SK-N-SH (cell line): Measurements from ENCODE around the gene KLHL42. TPM values are rescaled to one million over a fixed set of nuclear protein-coding genes. Genes with fewer than 3 reads are reported as not detected.

Experiments
- CTCF ChIA-PET: fragments of 300-600, 350-600 bp; formaldehyde crosslinking; extraction: SDS; loops from one replicate; lab custom pipeline; 2021; lab: Yijun Ruan, JAX
- POLR2A ChIA-PET: fragments of 350-600 bp; sonication (Branson Sonifier 250); formaldehyde crosslinking; extraction: SDS; loops from one replicate; lab custom pipeline; 2020; ENCODE audit warnings: antibody characterized with exemption, inconsistent platforms; lab: Yijun Ruan, JAX
- DNase-seq: peaks from one replicate; pipeline ENCODE4 v3.0.0; 2012
- H2AFZ ChIP-seq: fragments of 200-600 bp; sonication (generic); 2 replicates; pipeline ENCODE4 v1.8.1; 2016; ENCODE audit warnings: antibody characterized with exemption, mild to moderate bottlenecking, low read depth
- H3F3A ChIP-seq: fragments of 200-600 bp; sonication (generic); replicated peaks from 2 replicates; pipeline ENCODE3; 2016; ENCODE audit warnings: antibody characterized with exemption, mild to moderate bottlenecking; ENCODE audit not compliant: insufficient read depth
- H3K27ac ChIP-seq, 2 experiments: fragments of 200-500 bp in 1 of 2; fragments of 200-600 bp in 1 of 2; sonication (Bioruptor generic) in 1 of 2; sonication (generic), shearing (Covaris generic) in 1 of 2; 2 replicates each; pipeline versions ENCODE4 v1.5.1 to v1.6.1; 2014 to 2016; ENCODE audit warnings: low read depth in 2 of 2, inconsistent platforms in 1 of 2, low read length in 1 of 2, mild to moderate bottlenecking in 1 of 2, mixed read lengths in 1 of 2
- H3K27me3 ChIP-seq: fragments of 200-600 bp; sonication (generic), shearing (Covaris generic); 2 replicates; pipeline ENCODE4 v1.6.1; 2016; ENCODE audit warnings: mixed run types; ENCODE audit not compliant: insufficient read depth
- H3K36me3 ChIP-seq, 2 experiments: fragments of 200-500 bp in 1 of 2; fragments of 200-600 bp in 1 of 2; sonication (Bioruptor generic) in 1 of 2; sonication (generic) in 1 of 2; replicated peaks in 1 of 2; 2 replicates each; pipeline versions ENCODE3 to v1.5.1; 2014 to 2016; ENCODE audit warnings: low read length in 1 of 2, mild to moderate bottlenecking in 1 of 2; ENCODE audit not compliant: insufficient read depth in 2 of 2, control insufficient read depth in 1 of 2
- H3K4me1 ChIP-seq, 2 experiments: fragments of 200-500 bp in 1 of 2; fragments of 200-600 bp in 1 of 2; sonication (Bioruptor generic) in 1 of 2; sonication (generic), shearing (Covaris generic) in 1 of 2; 2 replicates each; pipeline versions ENCODE4 v1.5.1 to v1.6.1; 2014 to 2016; ENCODE audit warnings: low read depth in 1 of 2, low read length in 1 of 2, mixed run types in 1 of 2; ENCODE audit not compliant: insufficient read depth in 2 of 2, control insufficient read depth in 1 of 2
- H3K4me2 ChIP-seq: fragments of 200-600 bp; sonication (generic), shearing (Covaris generic); 2 replicates; pipeline ENCODE4 v1.6.1; 2017; ENCODE audit warnings: mixed run types
- H3K4me3 ChIP-seq, 2 experiments: fragments of 200-500 bp in 1 of 2; fragments of 200-600 bp in 1 of 2; sonication (Bioruptor generic) in 1 of 2; sonication (generic), shearing (Covaris generic) in 1 of 2; 2 replicates each; pipeline versions ENCODE4 v1.5.1 to v1.8.1; 2014 to 2016; ENCODE audit warnings: low read depth in 2 of 2, inconsistent platforms in 1 of 2, low read length in 1 of 2, mild to moderate bottlenecking in 1 of 2, mixed read lengths in 1 of 2, moderate library complexity in 1 of 2
- H3K79me2 ChIP-seq: fragments of 200-600 bp; sonication (generic); 2 replicates; pipeline ENCODE4 v1.8.1; 2017; ENCODE audit warnings: mild to moderate bottlenecking; ENCODE audit not compliant: insufficient read depth
- H3K9ac ChIP-seq: fragments of 200-600 bp; sonication (generic); 2 replicates; pipeline ENCODE4 v1.6.1; 2017; ENCODE audit warnings: mixed run types
- H3K9me2 ChIP-seq: fragments of 200-600 bp; sonication (generic); 2 replicates; pipeline ENCODE4 v1.6.1; 2017; ENCODE audit warnings: mixed run types
- H3K9me3 ChIP-seq: fragments of 200-600 bp; sonication (generic); 2 replicates; pipeline ENCODE4 v1.6.1; 2017; ENCODE audit warnings: mixed run types, mild to moderate bottlenecking, moderate library complexity
- H4K20me1 ChIP-seq: fragments of 200-600 bp; sonication (generic); 2 replicates; pipeline ENCODE4 v1.6.1; 2017; ENCODE audit warnings: mild to moderate bottlenecking, mixed run types; ENCODE audit not compliant: insufficient read depth
- ELF1 ChIP-seq: IDR thresholded peaks from 2 replicates; pipeline ENCODE4 v1.4.0; 2012
- EP300 ChIP-seq, 2 experiments: IDR thresholded peaks; 2 replicates each; pipeline versions ENCODE4 v1.4.0 to v1.6.1; 2012; ENCODE audit warnings: borderline replicate concordance in 1 of 2, low read depth in 1 of 2, low read length in 1 of 2
- EZH2phosphoT487 ChIP-seq: fragments of 200-600 bp; sonication (generic); IDR thresholded peaks from 2 replicates; pipeline ENCODE4 v1.6.1; 2017; ENCODE audit warnings: low read depth, mixed run types, mild to moderate bottlenecking, antibody characterized with exemption, moderate library complexity, borderline replicate concordance
- FOXJ3 ChIP-seq: sonication (generic); formaldehyde crosslinking; IDR thresholded peaks from 2 replicates; pipeline ENCODE4 v1.5.1; 2020; ENCODE audit warnings: mild to moderate bottlenecking, missing genetic modification reagents
- GATA2 ChIP-seq: sonication (generic); formaldehyde crosslinking; IDR thresholded peaks from 2 replicates; pipeline ENCODE4 v1.5.0; 2020; ENCODE audit warnings: mild to moderate bottlenecking, missing genetic modification reagents
- MEF2A ChIP-seq: IDR thresholded peaks from 2 replicates; pipeline ENCODE4 v1.4.0; 2012; ENCODE audit warnings: low read depth, borderline replicate concordance
- MXI1 ChIP-seq: IDR thresholded peaks from 2 replicates; pipeline ENCODE4 v1.6.1; 2012; ENCODE audit warnings: mild to moderate bottlenecking, low read depth, low read length, improper control_type of control experiment
- POLR2AphosphoS5 ChIP-seq: IDR thresholded peaks from 2 replicates; pipeline ENCODE4 v1.6.1; 2012; ENCODE audit warnings: low read depth, low read length
- SIN3A ChIP-seq: IDR thresholded peaks from 2 replicates; pipeline ENCODE4 v1.6.1; 2012; ENCODE audit warnings: low read depth, mild to moderate bottlenecking, low read length, moderate library complexity, borderline replicate concordance
- TAF1 ChIP-seq: IDR thresholded peaks from 2 replicates; pipeline ENCODE4 v1.6.1; 2012; ENCODE audit warnings: low read depth, mild to moderate bottlenecking, low read length, moderate library complexity, borderline replicate concordance
- WGBS: methylation state at CpG from one replicate; pipeline ENCODE4 v1.1.6; 2017; ENCODE audit warnings: low lambda C conversion rate; 5-methylcytosine and 5-hydroxymethylcytosine counted together
- polyA plus RNA-seq, 3 experiments: library from polyadenylated mRNA; depleted of rRNA; stranded (reverse); fragments of >200 nt; gene quantifications; 2 replicates each; pipeline ENCODE4 v1.2.3, GENCODE V29; 2012
- TF ChIP-seq, protein P1 (sequence below): IDR thresholded peaks from 2 replicates; pipeline ENCODE4; 2012
- TF ChIP-seq, protein P2 (sequence below): IDR thresholded peaks from 2 replicates; pipeline ENCODE4 v1.4.0; 2012; ENCODE audit warnings: low read depth, borderline replicate concordance
- TF ChIP-seq, protein P3 (sequence below): fragments of 150-350 bp; IDR thresholded peaks from 2 replicates; pipeline ENCODE4 v1.6.1; 2017; ENCODE audit warnings: antibody characterized with exemption, low read length, low read depth, borderline replicate concordance
- TF ChIP-seq, protein P4 (sequence below): fragments of 150-350 bp; IDR thresholded peaks from 2 replicates; pipeline ENCODE4 v1.6.1; 2016; ENCODE audit warnings: mild to moderate bottlenecking, low read depth, low read length
- TF ChIP-seq, protein P5 (sequence below): IDR thresholded peaks from 2 replicates; pipeline ENCODE4 v1.4.0; 2012; ENCODE audit warnings: low read depth, borderline replicate concordance
- TF ChIP-seq, protein P6 (sequence below): fragments of 200-600 bp; sonication (generic); IDR thresholded peaks from 2 replicates; pipeline ENCODE4 v1.6.1; 2017; ENCODE audit warnings: antibody characterized with exemption, mild to moderate bottlenecking, moderate library complexity

Gene KLHL42
- polyA plus RNA-seq, 1 of the 3 experiments (the other 2 are of a cell fraction): 11.7 TPM

DNA sequence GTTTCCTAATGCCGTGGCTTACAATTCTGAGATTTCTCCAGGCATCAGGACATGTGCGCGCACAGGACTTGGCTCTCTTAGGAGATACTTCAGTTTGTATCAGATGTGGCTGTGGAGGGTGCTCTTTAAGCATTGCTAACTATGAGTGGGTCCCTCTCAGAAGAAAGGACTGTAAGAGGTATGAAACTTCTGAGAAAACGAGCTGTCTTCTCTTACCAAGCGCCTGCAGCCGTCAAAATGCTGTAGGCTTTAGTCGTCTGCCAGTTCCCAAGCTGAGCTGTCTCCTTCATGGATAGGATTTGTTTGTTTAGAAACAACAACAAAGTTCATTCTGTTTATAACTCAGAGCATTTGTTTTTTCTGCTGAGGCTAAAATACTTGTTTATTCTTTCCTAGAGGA is 16.1 kb downstream of the KLHL42 start:
- H3K27me3 ChIP-seq: no peaks in the 10 kb centered on the region
- H3K9ac ChIP-seq: no peak overlapping the region
- DNase-seq: no peak
- ChIA-PET POLR2A (interaction anchor here (1.3 kb wide), 1 partner anchor 16 kb away, joined by 4 read pairs; the partner anchor contains the start of genes KLHL42 and MANSC4), CTCF (interaction anchor here (1.2 to 1.4 kb wide), 3 partner anchors 24 to 63 kb away, joined by 3 to 5 read pairs (median 3); no protein-coding TSS in a partner anchor)
- no peaks in the 10 kb centered on the region for H3K9me3 ChIP-seq
- H3K4me3 ChIP-seq: no peak overlapping the region
- H4K20me1 ChIP-seq: no peaks in the 10 kb centered on the region
- TF ChIP-seq MXI1 (no peak), GATA2 (no peak), TAF1 (no peak), SIN3A (no peak), EP300 (IDR thresholded peaks at IDR 0.05; ENCODE audit: borderline replicate concordance in 1 of 2, low read depth in 1 of 2, low read length in 1 of 2) (no peak), EZH2phosphoT487 (no peak)
- TF ChIP-seq, protein P1, sequence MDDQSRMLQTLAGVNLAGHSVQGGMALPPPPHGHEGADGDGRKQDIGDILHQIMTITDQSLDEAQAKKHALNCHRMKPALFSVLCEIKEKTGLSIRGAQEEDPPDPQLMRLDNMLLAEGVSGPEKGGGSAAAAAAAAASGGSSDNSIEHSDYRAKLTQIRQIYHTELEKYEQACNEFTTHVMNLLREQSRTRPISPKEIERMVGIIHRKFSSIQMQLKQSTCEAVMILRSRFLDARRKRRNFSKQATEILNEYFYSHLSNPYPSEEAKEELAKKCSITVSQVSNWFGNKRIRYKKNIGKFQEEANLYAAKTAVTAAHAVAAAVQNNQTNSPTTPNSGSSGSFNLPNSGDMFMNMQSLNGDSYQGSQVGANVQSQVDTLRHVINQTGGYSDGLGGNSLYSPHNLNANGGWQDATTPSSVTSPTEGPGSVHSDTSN: no peak
- TF ChIP-seq, protein P2, sequence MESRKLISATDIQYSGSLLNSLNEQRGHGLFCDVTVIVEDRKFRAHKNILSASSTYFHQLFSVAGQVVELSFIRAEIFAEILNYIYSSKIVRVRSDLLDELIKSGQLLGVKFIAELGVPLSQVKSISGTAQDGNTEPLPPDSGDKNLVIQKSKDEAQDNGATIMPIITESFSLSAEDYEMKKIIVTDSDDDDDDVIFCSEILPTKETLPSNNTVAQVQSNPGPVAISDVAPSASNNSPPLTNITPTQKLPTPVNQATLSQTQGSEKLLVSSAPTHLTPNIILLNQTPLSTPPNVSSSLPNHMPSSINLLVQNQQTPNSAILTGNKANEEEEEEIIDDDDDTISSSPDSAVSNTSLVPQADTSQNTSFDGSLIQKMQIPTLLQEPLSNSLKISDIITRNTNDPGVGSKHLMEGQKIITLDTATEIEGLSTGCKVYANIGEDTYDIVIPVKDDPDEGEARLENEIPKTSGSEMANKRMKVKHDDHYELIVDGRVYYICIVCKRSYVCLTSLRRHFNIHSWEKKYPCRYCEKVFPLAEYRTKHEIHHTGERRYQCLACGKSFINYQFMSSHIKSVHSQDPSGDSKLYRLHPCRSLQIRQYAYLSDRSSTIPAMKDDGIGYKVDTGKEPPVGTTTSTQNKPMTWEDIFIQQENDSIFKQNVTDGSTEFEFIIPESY: no peak
- no peak overlapping the region for H3K27ac ChIP-seq
- H3K36me3 ChIP-seq: peaks cover 43 to 76% of the 10 kb centered on the region in 2 experiments
- H3K79me2 ChIP-seq: peaks cover 25% of the 10 kb centered on the region; the same call in 1 of the 2 replicates
- no peaks in the 10 kb centered on the region for H3K9me2 ChIP-seq
- H3K4me2 ChIP-seq: no peak overlapping the region
- 98% methylated on average over 7 of the region's 7 CpGs for WGBS
- H3F3A ChIP-seq: no peaks in the 10 kb centered on the region
- no peak overlapping the region for H2AFZ ChIP-seq
- H3K4me1 ChIP-seq: no peaks in the 10 kb centered on the region

DNA sequence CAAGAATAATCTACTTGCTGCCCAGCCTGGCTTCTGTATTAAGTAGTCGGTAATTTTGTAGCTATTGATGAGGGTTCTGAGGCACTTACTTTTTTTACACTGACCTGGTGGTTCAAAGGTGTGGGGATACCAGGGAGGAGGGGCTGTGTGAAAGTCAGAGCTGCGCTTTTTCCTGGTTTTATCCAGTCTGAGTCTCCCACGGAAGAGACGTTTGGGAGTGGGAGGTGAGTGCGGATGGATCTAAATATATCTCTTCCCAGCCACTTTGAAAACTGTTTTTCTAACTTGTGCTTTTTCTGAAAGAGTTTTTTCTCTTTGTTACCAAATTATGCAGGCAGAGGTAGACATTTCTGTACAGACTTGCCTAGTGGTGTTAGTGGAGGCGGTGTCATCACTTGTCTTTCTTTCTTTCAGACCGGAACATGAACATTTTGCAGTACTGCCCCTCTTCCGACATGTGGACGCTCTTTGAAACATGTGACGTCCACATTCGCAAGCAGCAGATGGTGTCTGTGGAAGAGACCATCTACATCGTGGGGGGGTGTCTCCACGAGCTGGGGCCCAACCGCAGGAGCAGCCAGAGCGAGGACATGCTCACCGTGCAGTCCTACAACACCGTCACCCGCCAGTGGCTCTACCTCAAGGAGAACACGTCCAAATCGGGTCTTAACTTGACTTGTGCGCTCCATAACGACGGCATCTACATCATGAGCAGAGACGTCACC is 17.4 kb downstream of the KLHL42 start:
- ChIA-PET CTCF (no interaction called here), POLR2A (no interaction called here)
- H2AFZ ChIP-seq: no peak overlapping the region
- no peaks in the 10 kb centered on the region for H3K9me2 ChIP-seq
- no peaks in the 10 kb centered on the region for H3K4me1 ChIP-seq
- DNase-seq: no peak
- no peaks in the 10 kb centered on the region for H3K9me3 ChIP-seq
- no peak overlapping the region for H3K4me2 ChIP-seq
- H3K4me3 ChIP-seq: no peak overlapping the region
- 98% methylated on average over 23 of the region's 24 CpGs for WGBS
- H3F3A ChIP-seq: peaks cover 6% of the 10 kb centered on the region
- H3K27ac ChIP-seq: no peak overlapping the region
- H3K36me3 ChIP-seq: peaks cover 37 to 70% of the 10 kb centered on the region in 2 experiments
- H3K9ac ChIP-seq: no peak overlapping the region
- no peaks in the 10 kb centered on the region for H3K27me3 ChIP-seq
- peaks cover 16% of the 10 kb centered on the region; the same call in 1 of the 2 replicates for H3K79me2 ChIP-seq
- no peaks in the 10 kb centered on the region for H4K20me1 ChIP-seq
- TF ChIP-seq, protein P3, sequence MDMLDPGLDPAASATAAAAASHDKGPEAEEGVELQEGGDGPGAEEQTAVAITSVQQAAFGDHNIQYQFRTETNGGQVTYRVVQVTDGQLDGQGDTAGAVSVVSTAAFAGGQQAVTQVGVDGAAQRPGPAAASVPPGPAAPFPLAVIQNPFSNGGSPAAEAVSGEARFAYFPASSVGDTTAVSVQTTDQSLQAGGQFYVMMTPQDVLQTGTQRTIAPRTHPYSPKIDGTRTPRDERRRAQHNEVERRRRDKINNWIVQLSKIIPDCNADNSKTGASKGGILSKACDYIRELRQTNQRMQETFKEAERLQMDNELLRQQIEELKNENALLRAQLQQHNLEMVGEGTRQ: no peak
- TF ChIP-seq, protein P4, sequence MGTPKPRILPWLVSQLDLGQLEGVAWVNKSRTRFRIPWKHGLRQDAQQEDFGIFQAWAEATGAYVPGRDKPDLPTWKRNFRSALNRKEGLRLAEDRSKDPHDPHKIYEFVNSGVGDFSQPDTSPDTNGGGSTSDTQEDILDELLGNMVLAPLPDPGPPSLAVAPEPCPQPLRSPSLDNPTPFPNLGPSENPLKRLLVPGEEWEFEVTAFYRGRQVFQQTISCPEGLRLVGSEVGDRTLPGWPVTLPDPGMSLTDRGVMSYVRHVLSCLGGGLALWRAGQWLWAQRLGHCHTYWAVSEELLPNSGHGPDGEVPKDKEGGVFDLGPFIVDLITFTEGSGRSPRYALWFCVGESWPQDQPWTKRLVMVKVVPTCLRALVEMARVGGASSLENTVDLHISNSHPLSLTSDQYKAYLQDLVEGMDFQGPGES: no peak
- TF ChIP-seq SIN3A (no peak), MEF2A (no peak), POLR2AphosphoS5 (no peak), FOXJ3 (CRISPR knock-in tag) (no peak), ELF1 (no peak)
- TF ChIP-seq, protein P5, sequence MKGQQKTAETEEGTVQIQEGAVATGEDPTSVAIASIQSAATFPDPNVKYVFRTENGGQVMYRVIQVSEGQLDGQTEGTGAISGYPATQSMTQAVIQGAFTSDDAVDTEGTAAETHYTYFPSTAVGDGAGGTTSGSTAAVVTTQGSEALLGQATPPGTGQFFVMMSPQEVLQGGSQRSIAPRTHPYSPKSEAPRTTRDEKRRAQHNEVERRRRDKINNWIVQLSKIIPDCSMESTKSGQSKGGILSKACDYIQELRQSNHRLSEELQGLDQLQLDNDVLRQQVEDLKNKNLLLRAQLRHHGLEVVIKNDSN: no peak
- TF ChIP-seq, protein P6, sequence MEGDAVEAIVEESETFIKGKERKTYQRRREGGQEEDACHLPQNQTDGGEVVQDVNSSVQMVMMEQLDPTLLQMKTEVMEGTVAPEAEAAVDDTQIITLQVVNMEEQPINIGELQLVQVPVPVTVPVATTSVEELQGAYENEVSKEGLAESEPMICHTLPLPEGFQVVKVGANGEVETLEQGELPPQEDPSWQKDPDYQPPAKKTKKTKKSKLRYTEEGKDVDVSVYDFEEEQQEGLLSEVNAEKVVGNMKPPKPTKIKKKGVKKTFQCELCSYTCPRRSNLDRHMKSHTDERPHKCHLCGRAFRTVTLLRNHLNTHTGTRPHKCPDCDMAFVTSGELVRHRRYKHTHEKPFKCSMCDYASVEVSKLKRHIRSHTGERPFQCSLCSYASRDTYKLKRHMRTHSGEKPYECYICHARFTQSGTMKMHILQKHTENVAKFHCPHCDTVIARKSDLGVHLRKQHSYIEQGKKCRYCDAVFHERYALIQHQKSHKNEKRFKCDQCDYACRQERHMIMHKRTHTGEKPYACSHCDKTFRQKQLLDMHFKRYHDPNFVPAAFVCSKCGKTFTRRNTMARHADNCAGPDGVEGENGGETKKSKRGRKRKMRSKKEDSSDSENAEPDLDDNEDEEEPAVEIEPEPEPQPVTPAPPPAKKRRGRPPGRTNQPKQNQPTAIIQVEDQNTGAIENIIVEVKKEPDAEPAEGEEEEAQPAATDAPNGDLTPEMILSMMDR: no peak
